ENCODE data around the gene DDX54. TPM values are rescaled to one million over a fixed set of nuclear protein-coding genes. Genes with fewer than 3 reads are reported as not detected.

DDX54 gene
- total and polyA plus RNA-seq, 8 donors, result 42.0 to 73.6 (median 60.8) TPM

DNA sequence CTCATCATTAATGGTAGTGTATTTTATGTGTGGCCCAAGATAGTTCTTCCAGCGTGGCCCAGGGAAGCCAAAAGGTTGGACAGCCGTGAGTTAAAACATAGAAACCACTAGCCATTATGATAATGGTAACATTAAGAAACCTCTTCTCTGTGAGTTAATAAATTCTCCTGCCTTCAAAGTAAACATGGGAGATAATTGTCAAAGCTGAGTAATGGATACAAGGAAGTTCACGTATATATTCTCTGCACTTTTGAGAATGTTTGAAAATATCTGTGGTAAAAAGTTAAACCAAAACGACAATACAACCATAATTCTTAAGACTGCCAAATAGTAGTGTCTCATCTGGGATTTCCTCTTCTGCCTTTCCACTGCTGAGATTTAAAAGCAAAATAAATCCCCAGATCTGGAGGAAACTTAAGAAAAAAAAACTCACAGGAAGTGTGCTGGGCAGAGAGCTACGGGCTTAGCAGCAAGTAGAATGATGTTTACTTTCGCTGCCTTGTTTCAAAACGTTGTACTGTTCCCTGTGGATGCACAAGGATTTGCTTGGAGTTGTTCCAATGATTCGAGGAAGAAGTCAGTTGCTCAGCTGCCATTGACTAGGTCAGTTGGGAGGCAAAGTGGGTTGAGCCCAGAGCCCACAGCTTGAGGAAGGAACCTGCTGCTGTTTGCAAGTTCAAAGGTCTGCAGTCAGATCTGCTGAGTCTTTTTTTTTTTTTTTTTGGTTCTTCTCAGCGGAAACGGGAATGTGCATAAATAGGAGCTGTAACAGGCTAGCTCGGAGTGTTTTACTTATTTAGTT lies 37.7 kb upstream of the DDX54 start:
- DNase-seq (peak in 2 of 4 donors; percentile 79 to 88), ATAC-seq (peak; percentile 22)
- Histone ChIP-seq H3K36me3 (peaks cover 0 to 11% of the 10 kb centered on the region in 2 donors), H3K9me3 (no peaks in the 10 kb centered on the region), H3K27me3 (no peaks in the 10 kb centered on the region), H3K4me3 (peak overlapping the region in 1 of 2 donors; percentile 88), H3K27ac (peak overlapping the region; percentile 87 to 93), H3K4me1 (peaks cover 17 to 59% of the 10 kb centered on the region in 2 donors)
- intact Hi-C loops (cut with DNase I), result no loop called here
- TF ChIP-seq, protein P1, sequence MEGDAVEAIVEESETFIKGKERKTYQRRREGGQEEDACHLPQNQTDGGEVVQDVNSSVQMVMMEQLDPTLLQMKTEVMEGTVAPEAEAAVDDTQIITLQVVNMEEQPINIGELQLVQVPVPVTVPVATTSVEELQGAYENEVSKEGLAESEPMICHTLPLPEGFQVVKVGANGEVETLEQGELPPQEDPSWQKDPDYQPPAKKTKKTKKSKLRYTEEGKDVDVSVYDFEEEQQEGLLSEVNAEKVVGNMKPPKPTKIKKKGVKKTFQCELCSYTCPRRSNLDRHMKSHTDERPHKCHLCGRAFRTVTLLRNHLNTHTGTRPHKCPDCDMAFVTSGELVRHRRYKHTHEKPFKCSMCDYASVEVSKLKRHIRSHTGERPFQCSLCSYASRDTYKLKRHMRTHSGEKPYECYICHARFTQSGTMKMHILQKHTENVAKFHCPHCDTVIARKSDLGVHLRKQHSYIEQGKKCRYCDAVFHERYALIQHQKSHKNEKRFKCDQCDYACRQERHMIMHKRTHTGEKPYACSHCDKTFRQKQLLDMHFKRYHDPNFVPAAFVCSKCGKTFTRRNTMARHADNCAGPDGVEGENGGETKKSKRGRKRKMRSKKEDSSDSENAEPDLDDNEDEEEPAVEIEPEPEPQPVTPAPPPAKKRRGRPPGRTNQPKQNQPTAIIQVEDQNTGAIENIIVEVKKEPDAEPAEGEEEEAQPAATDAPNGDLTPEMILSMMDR (IDR thresholded peaks at IDR 0.05), result no peak

DNA sequence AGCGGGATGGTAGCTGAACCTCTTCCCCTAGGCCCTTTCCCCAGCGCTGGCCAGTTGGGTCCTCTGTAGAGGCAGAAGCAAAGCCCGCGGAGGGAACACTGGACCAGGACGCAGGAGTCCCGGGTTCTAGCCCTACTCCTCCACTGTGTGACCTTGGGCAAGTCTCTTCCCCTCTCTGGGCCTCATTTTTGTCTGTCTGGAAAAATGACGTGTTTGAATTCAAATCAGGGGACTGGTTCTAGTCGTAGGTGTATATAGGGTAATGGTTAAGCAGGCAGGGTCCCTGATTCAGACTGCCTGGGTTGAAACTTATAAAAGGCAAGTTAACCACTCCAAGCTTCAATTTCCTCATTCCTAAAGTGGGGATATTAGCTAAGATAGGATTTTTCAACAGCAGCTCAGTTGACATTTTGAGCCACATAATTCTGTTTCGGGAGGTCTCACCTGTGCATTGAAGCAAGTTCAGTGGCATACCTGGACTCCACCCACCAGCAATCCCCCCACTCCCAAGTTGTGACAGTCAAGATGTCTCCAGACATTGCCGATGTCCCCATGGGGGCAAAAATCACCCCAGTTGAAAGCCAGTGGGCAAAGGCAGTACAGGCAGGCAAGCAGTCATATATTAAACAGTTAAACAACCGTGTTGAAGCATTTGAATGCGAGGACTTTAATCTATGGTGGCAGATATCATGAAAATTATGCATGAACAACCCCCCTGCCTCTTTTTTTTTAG lies 36.9 kb upstream of the DDX54 start:
- no peaks in the 10 kb centered on the region for H3K9me3 ChIP-seq
- H3K36me3 ChIP-seq, result peaks cover 0 to 3% of the 10 kb centered on the region in 2 donors
- H3K27ac ChIP-seq, result peak overlapping the region; percentile 87 to 93
- peak overlapping the region; percentile 67 to 88 for H3K4me3 ChIP-seq
- no peaks in the 10 kb centered on the region for H3K27me3 ChIP-seq
- no peak for ATAC-seq
- intact Hi-C loops (cut with DNase I), result no loop called here
- TF ChIP-seq, protein P1 (IDR thresholded peaks at IDR 0.05), result no peak
- H3K4me1 ChIP-seq, result peaks cover 17 to 57% of the 10 kb centered on the region in 2 donors
- DNase-seq, result no peak

- H3K4me3 ChIP-seq, result peak within 1 kb of the TSS; percentile 67 to 88
- peak; percentile 97 to 100 (median 100) for DNase-seq
- TF ChIP-seq, protein P1 (IDR thresholded peaks at IDR 0.05), result no peak
- H3K9me3 ChIP-seq, result no peaks in the 10 kb centered on the region
- peak; percentile 96 for ATAC-seq
- H3K4me1 ChIP-seq, result peaks cover 17 to 57% of the 10 kb centered on the region in 2 donors
- peak within 1 kb of the TSS; percentile 87 to 93 for H3K27ac ChIP-seq
- H3K36me3 ChIP-seq, result no peaks in the 10 kb centered on the region
- intact Hi-C loops (cut with DNase I), result no loop called here
- H3K27me3 ChIP-seq, result no peaks in the 10 kb centered on the region
Measured at GRCh38 chr12:113221181-113221996, 36.1 kb upstream of the DDX54 start, which contains the start of gene TPCN1. Gene TPCN1 (plus strand): TSS chr12:113221464. CDS start chr12:113226853, 5,389 bp downstream.

DNA sequence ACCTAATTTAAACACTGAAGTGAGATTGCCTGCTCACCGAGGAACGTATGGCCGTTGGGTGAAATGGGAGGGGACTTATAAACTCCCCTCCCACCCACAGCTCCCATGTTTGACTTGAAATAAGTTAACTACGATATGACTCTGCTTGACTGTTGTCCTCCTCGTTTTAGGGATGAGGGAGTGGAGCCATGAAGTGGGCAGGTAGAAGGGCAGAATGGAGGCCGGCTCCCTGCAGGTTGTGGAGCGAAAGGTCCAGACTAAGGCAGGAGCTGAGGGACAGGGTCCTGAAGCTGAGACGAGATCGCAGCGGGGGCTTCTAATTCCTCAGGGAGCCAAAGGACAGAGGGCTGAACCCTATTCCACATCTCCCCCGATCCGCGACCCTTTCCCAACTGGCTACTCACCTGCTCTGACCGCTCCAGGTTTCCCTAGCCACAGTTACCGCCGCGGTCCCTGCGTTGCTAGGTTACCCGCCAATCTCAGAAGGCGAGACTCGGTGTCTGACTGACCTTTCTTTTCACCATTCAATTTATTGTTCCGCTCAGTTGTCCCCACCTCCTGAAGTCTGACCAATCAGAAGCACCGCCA lies 35.4 kb upstream of the DDX54 start:
- ATAC-seq (no peak), DNase-seq (peak in 1 of 4 donors; percentile 89)
- no peaks in the 10 kb centered on the region for H3K36me3 ChIP-seq
- no peaks in the 10 kb centered on the region for H3K27me3 ChIP-seq
- no peaks in the 10 kb centered on the region for H3K9me3 ChIP-seq
- intact Hi-C loops (cut with DNase I), result no loop called here
- H3K27ac ChIP-seq, result peak overlapping the region in 1 of 2 donors; percentile 93
- peak overlapping the region; percentile 42 to 88 for H3K4me3 ChIP-seq
- peaks cover 17 to 62% of the 10 kb centered on the region in 2 donors for H3K4me1 ChIP-seq
- TF ChIP-seq, protein P1 (IDR thresholded peaks at IDR 0.05), result no peak
